TTC549 (cell line): Measurements from ENCODE around the gene JPH4.
"Not testable (repeated sequence)": the region's sequence is repeated elsewhere in the genome, so short reads cannot be mapped to it uniquely, and the experiment has no call there.

Experiments used
- FAIRE-seq: peaks from 2 replicates; lab custom pipeline; 2012; peaks lifted over from hg19 to GRCh38; lab: Jason Lieb, UNC

JPH4 gene

DNA sequence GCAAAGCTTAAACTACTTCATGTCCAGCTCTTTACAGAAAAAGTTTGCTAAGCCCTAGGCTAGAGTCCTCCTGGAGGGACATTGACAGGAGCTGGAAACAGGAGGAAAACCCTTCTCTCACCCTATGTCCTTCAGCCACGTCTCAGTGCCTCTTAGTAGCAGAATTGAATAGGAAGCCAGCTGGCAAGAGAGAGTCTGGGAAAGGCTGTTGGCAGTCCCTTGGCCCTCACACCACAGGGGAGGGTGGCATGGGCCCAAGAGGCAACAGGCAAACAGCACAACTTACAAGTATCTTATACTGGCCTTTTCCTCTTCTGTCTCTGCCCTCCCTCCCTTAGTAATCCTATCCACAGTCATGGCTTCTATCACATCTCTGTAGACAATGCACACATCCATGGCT, 29.9 kb upstream of the JPH4 start:
- FAIRE-seq = no peak

GRCh38 chr14:23605931-23606585, 27.5 kb upstream of the JPH4 start:
- no peak for FAIRE-seq

GRCh38 chr14:23604675-23605170, 26.1 kb upstream of the JPH4 start:
- FAIRE-seq = no peak

DNA sequence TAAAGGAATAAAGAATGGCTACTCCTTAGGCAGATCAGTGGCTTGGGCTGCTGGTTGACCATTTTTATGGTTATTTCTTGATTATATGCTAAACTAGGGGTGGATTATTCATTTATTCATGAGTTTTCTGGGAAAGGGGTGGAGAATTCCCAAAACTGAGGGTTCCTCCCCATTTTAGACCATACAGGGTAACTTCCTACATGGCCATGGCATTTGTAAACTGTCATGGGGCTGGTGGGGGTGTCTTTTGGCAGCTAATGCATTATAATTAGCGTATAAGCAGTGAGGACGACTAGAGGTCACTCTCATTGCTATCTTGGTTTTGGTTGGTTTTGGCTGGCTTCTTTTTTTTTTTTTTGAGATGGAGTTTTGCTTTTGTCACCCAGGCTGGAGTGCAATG, 25.6 kb upstream of the JPH4 start:
- FAIRE-seq = no peak

- FAIRE-seq = no peak
Measured at GRCh38 chr14:23603103-23603502, 24.5 kb upstream of the JPH4 start.

GRCh38 chr14:23602181-23603095, 23.8 kb upstream of the JPH4 start:
- no peak for FAIRE-seq

DNA sequence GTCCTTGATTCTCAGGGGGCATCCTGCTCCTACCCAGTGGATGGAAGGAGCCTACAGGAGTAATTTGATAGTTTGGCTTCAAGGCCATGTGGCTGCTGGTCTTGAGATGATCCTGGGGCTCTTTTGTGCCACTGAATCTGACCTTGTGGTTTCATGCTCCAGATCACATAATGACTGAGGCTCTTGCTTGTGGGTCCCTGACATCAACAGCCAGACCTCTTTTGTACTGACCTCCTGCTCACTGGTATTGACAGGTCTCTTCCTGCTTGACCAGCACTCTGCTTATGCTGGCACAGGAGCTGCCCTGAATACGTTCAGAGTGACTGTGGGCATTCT, 23.2 kb upstream of the JPH4 start:
- FAIRE-seq = no peak

- no peak for FAIRE-seq
Measured at GRCh38 chr14:23601424-23601823, 22.8 kb upstream of the JPH4 start.

- no peak for FAIRE-seq
Measured at GRCh38 chr14:23600806-23601205, 22.2 kb upstream of the JPH4 start.

DNA sequence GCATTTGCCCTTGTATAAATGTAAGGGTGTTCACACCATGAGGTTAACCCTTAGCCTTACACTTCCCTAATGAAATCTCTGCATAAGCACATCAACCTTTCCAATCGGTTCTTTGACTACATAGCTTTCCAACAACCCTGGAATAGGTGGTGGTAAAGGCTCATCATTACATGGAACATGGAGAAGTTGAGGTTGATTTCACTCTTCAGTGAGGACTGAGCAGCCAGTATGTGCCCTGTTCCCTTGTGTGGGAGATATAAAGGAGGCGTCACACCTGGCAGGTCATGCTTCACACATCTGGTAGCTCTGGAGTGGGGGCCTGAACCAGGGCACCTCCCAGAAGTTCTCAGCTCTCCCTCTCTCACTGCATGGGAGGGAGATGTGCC, 21.7 kb upstream of the JPH4 start:
- FAIRE-seq = no peak

DNA sequence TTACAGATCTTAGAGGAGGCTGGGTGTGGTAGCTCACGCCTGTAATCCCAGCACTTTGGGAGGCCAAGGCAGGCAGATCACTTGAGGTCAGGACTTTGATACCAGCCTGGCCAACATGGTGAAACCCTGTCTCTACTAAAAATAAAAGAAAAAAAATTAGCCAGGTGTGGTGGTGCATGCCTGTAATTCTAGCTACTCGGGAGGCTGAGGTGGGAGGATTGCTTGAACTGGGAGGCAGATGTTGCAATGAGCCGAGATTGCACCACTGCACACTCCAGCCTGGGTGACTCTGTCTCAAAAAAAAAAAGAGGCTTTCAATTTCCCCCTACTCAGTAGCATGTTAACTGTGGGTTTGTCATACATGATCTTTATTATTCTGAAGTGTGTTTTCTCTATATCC, 15.6 kb upstream of the JPH4 start:
- FAIRE-seq = not testable (repeated sequence)

DNA sequence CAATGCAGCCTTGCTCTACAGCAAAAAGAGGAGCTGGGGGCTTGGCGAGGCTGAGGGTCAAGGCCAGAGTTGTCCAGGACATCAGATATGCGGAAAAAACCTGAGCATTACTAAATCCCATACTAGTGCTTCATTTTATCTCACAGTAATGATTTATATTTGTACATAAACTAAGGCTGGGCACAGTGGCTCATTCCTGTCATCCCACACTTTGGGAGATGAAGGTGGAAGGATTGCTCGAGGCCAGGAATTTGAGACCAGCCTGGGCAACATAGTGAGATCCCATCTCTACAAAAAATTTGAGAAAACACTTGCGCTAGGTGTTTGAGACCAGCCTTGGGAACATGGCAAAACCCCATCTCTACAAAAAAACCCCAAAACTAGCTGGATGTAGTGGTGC, 11.6 kb upstream of the JPH4 start:
- no peak for FAIRE-seq

- no peak for FAIRE-seq
Measured at GRCh38 chr14:23589606-23590005, 11.0 kb upstream of the JPH4 start.

DNA sequence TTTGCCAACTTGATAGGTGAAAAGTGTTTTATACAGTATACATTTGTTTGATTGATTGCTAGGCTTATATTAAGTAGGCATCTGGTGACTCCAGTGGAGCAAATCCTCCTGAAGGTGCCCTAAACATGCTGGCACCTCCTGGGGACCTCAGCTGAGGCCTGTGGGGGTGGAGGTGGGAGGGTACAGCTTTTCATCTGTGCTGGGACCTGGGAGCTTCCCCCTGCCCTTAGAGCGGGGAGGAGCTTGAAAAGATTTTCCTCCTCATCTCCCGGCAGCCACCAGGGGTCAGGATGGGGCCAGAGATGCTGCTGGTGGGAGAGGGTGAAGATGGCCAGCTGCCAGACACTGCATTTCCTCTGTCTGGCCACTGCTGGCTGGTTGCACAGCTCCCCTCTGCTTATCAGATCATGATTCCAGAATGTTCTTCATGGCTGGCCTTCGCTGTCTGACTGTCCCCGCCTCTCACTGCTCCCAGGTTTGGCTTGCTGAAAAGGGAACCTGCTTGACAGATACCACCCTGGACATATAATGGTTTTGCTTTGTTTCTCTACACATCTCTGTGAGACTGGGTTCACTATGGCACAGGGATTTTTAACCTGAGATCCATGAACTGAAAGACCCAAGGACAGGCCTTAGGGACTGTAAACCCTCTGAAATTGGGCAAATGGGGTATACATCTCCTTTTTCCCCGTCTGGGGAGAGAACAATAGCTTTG, 10.5 kb upstream of the JPH4 start:
- no peak for FAIRE-seq

GRCh38 chr14:23584527-23585203, 6.1 kb upstream of the JPH4 start:
- not testable (repeated sequence) for FAIRE-seq

DNA sequence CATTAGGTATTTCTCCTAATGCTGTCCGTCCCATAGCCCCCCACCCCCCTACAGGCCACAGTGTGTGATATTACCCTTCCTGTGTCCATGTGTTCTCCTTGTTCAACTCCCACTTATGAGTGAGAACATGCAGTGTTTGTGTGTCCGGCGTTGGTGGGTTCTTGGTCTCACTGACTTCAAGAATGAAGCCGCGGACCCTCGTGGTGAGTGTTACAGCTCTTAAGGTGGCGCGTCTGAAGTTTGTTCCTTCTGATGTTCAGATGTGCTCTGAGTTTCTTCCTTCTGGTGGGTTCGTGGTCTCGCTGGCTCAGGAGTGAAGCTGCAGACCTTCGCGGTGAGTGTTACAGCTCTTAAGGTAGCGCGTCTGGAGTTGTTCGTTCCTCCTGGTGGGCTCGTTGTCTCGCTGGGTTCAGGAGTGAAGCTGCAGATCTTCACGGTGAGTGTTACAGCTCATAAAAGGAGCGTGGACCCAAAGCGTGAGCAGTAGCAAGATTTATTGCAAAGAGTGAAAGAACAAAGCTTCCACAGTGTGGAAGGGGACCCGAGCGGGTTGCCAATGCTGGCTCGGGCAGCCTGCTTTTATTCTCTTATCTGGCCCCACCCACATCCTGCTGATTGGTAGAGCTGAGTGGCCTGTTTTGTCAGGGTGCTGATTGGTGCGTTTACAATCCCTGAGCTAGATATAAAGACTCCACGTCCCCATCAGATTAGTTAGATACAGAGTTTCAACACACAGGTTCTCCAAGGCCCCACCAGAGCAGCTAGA, 5.4 kb upstream of the JPH4 start:
- FAIRE-seq = not testable (repeated sequence)

- FAIRE-seq = no peak
Measured at GRCh38 chr14:23582906-23583760, 4.5 kb upstream of the JPH4 start.

DNA sequence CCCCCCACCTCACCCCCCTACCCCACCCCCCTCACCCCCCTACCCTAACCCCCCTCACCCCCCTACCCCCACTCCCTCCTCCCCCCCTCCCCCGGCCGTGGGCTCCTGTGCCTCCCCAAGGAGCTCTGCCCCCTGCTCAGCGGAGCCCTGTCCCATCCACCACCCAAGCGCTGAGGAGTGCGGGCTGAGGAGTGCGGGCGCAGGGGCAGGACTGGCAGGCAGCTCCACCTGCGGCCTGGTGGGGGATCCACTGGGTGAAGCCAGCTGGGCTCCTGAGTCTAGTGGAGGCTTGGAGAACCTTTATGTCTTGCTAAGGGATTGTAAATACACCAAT, 2.3 kb upstream of the JPH4 start:
- no peak for FAIRE-seq

DNA sequence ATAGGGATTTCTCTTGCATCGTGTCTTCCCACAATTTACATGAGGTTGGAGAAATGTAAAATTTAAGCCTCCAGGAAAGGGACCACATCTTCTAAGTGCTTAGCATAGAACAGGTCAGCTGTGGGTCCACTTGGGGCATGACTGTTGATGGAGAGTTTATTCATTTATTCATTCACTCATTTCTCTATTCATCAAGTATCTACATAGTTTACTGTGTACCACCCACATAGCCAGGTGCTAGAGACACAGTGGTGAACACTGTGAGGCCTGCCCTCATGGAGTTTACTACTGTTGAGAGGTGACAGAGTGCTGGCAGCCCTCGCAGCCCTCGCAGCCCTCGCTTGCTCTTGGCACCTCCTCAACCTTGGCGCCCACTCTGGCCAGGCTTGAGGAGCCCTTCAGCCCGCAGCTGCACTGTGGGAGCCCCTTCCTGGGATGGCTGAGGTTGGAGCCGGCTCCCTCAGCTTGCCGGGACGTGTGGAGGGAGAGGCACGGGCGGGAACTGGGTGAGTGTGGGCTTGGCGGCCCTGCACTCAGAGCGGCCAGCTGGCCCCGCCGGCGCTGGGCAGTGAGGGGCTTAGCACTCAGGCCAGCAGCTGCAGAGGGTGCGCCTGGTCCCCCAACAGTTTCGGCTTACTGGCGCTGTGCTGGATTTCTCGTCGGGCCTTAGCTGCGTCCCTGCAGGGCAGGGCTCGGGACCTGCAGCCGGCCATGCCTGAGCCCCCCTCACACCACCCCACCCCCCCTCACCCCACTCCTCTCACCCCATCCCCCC, 1.7 kb upstream of the JPH4 start:
- no peak for FAIRE-seq

DNA sequence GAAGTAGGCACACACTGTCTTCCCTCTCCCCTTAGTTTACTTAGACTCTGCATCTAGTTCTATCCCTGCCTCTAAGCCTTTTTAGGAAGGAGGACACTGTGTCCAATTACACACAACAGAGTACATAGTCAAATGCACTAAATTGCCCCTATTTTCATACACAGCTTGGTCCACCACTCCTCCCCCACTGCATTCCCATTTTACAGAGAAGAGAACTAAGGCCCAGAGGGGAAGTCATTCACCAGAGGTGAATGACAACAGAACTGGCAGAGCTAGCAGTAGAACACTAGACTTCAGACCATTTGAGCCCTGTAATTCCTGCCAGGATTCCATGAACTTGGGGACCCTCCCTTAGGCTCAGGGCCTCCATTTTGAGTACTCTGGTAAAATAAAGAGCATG, 1.1 kb upstream of the JPH4 start:
- no peak for FAIRE-seq
